ENCODE data around the gene UNC13A.

Gene UNC13A

GRCh38 chr19:17692566-17692965 lies 4.4 kb upstream of the UNC13A start:
- Histone ChIP-seq H3K4me3 (ENCODE audit: low read depth, low read length) (no peak overlapping the region), H3K27me3 (ENCODE audit: control insufficient read depth, insufficient read depth, low read length) (peaks cover 3% of the 10 kb centered on the region), H3K36me3 (ENCODE audit: control insufficient read depth, insufficient read depth, low read length) (no peaks in the 10 kb centered on the region), H3K9ac (ENCODE audit: low read depth, low read length) (no peak overlapping the region), H3K9me3 (ENCODE audit: control insufficient read depth, insufficient read depth, low read length) (no peaks in the 10 kb centered on the region), H3K4me1 (ENCODE audit: control insufficient read depth, insufficient read depth, low read length) (peaks cover 2% of the 10 kb centered on the region)

DNA sequence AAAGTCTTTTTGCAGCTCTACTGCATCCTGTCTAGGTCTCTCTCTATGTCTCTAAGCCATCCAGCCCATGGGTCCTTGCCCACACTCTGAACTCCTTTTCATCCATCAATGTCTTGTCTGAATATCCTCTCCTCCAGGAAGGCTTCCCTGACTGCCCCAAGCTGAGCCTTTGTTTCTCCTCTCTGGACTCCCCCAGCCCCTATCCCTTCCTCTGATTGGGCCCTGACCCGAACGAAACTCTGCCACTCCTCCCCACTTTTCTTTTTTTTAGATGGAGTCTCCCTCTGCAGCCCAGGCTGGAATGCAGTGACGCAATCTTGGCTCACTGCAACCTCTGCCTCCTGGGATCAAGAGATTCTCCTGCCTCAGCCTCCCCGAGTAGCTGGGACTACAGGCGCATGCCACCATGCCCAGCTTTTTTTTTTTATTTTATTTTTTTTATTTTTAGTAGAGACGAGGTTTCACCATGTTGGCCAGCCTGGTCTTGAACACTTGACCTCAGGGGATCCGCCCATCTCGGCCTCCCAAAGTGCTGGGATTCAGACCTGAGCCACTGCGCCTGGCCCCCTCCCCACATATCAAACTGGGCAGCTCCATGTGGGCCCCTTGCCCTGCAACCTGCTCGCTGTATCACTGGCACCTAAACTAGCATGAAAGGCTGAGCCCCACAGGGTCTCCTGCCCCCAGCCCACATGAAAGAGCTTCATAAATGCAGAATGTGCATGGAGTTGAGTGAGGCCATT lies 870 bp upstream of the UNC13A start:
- Histone ChIP-seq H3K27me3 (ENCODE audit: control insufficient read depth, insufficient read depth, low read length) (no peaks in the 10 kb centered on the region), H3K9ac (ENCODE audit: low read depth, low read length) (no peak overlapping the region), H3K9me3 (ENCODE audit: control insufficient read depth, insufficient read depth, low read length) (no peaks in the 10 kb centered on the region), H3K4me1 (ENCODE audit: control insufficient read depth, insufficient read depth, low read length) (peaks cover 6% of the 10 kb centered on the region), H3K36me3 (ENCODE audit: control insufficient read depth, insufficient read depth, low read length) (no peaks in the 10 kb centered on the region), H3K4me3 (ENCODE audit: low read depth, low read length) (peak overlapping the region; percentile 41)

DNA sequence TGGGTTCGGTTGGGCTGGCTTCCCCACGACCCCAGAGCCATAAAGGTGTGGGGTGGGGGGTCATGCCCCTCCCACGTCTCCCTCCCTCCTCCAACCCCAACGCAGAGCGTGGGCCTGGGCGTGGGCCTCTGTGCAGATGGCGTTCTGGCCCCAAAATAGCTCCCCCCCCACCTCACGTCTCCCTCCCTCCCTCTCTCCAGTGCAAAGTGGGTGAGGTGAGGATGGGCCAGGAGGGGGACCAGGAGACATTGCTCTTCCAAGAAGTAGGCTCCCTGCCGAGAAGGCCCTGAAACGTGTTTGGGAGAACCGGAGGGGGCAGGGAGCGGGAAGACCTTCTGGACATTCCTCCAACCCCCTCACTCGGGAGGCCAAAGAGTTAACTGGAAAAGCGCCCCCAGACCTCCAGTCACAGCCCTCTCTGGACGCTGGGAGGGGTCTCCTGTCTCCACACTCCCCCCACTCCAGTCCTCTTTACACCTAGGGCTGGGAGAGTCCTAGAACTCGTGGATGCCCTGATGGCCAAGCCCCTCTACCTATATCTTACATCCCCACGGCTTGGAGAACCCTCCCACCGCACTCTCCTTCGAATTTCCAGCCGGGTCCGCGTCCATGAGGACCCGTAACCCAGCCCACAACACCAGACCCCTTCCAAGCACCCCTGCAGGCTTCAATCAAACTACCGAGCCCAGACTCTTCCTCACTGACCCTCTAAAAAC lies 855 bp downstream of the UNC13A start:
- no peaks in the 10 kb centered on the region for H3K9me3 ChIP-seq (ENCODE audit: control insufficient read depth, insufficient read depth, low read length)
- H3K27me3 ChIP-seq (ENCODE audit: control insufficient read depth, insufficient read depth, low read length), result no peaks in the 10 kb centered on the region
- H3K4me3 ChIP-seq (ENCODE audit: low read depth, low read length), result peak overlapping the region; percentile 92
- peak overlapping the region; percentile 73 for H3K9ac ChIP-seq (ENCODE audit: low read depth, low read length)
- peaks cover 6% of the 10 kb centered on the region for H3K4me1 ChIP-seq (ENCODE audit: control insufficient read depth, insufficient read depth, low read length)
- H3K36me3 ChIP-seq (ENCODE audit: control insufficient read depth, insufficient read depth, low read length), result no peaks in the 10 kb centered on the region

GRCh38 chr19:17686592-17687024 lies 1.5 kb downstream of the UNC13A start:
- Histone ChIP-seq H3K4me1 (ENCODE audit: control insufficient read depth, insufficient read depth, low read length) (peaks cover 6% of the 10 kb centered on the region), H3K9ac (ENCODE audit: low read depth, low read length) (peak overlapping the region; percentile 37), H3K4me3 (ENCODE audit: low read depth, low read length) (peak overlapping the region; percentile 92), H3K36me3 (ENCODE audit: control insufficient read depth, insufficient read depth, low read length) (no peaks in the 10 kb centered on the region), H3K27me3 (ENCODE audit: control insufficient read depth, insufficient read depth, low read length) (no peaks in the 10 kb centered on the region), H3K9me3 (ENCODE audit: control insufficient read depth, insufficient read depth, low read length) (no peaks in the 10 kb centered on the region)

- peak overlapping the region; percentile 37 for H3K9ac ChIP-seq (ENCODE audit: low read depth, low read length)
- H3K4me1 ChIP-seq (ENCODE audit: control insufficient read depth, insufficient read depth, low read length), result peaks cover 9% of the 10 kb centered on the region
- no peaks in the 10 kb centered on the region for H3K27me3 ChIP-seq (ENCODE audit: control insufficient read depth, insufficient read depth, low read length)
- H3K36me3 ChIP-seq (ENCODE audit: control insufficient read depth, insufficient read depth, low read length), result no peaks in the 10 kb centered on the region
- H3K4me3 ChIP-seq (ENCODE audit: low read depth, low read length), result peak overlapping the region; percentile 82
- no peaks in the 10 kb centered on the region for H3K9me3 ChIP-seq (ENCODE audit: control insufficient read depth, insufficient read depth, low read length)
Observed at GRCh38 chr19:17686023-17686521, 2.1 kb downstream of the UNC13A start.

GRCh38 chr19:17685451-17686022 lies 2.6 kb downstream of the UNC13A start:
- Histone ChIP-seq H3K9me3 (ENCODE audit: control insufficient read depth, insufficient read depth, low read length) (no peaks in the 10 kb centered on the region), H3K27me3 (ENCODE audit: control insufficient read depth, insufficient read depth, low read length) (no peaks in the 10 kb centered on the region), H3K4me1 (ENCODE audit: control insufficient read depth, insufficient read depth, low read length) (peaks cover 9% of the 10 kb centered on the region), H3K4me3 (ENCODE audit: low read depth, low read length) (peak overlapping the region; percentile 50), H3K36me3 (ENCODE audit: control insufficient read depth, insufficient read depth, low read length) (no peaks in the 10 kb centered on the region), H3K9ac (ENCODE audit: low read depth, low read length) (no peak overlapping the region)

GRCh38 chr19:17684256-17684655 lies 3.9 kb downstream of the UNC13A start:
- no peaks in the 10 kb centered on the region for H3K27me3 ChIP-seq (ENCODE audit: control insufficient read depth, insufficient read depth, low read length)
- H3K9ac ChIP-seq (ENCODE audit: low read depth, low read length), result no peak overlapping the region
- no peak overlapping the region for H3K4me3 ChIP-seq (ENCODE audit: low read depth, low read length)
- H3K36me3 ChIP-seq (ENCODE audit: control insufficient read depth, insufficient read depth, low read length), result no peaks in the 10 kb centered on the region
- peaks cover 14% of the 10 kb centered on the region for H3K4me1 ChIP-seq (ENCODE audit: control insufficient read depth, insufficient read depth, low read length)
- no peaks in the 10 kb centered on the region for H3K9me3 ChIP-seq (ENCODE audit: control insufficient read depth, insufficient read depth, low read length)

- Histone ChIP-seq H3K36me3 (ENCODE audit: control insufficient read depth, insufficient read depth, low read length) (no peaks in the 10 kb centered on the region), H3K4me1 (ENCODE audit: control insufficient read depth, insufficient read depth, low read length) (peaks cover 11% of the 10 kb centered on the region), H3K4me3 (ENCODE audit: low read depth, low read length) (no peak overlapping the region), H3K27me3 (ENCODE audit: control insufficient read depth, insufficient read depth, low read length) (no peaks in the 10 kb centered on the region), H3K9ac (ENCODE audit: low read depth, low read length) (no peak overlapping the region), H3K9me3 (ENCODE audit: control insufficient read depth, insufficient read depth, low read length) (no peaks in the 10 kb centered on the region)
Observed at GRCh38 chr19:17683078-17683477, 5.1 kb downstream of the UNC13A start.

- Histone ChIP-seq H3K4me1 (ENCODE audit: control insufficient read depth, insufficient read depth, low read length) (peaks cover 13% of the 10 kb centered on the region), H3K9me3 (ENCODE audit: control insufficient read depth, insufficient read depth, low read length) (no peaks in the 10 kb centered on the region), H3K36me3 (ENCODE audit: control insufficient read depth, insufficient read depth, low read length) (no peaks in the 10 kb centered on the region), H3K9ac (ENCODE audit: low read depth, low read length) (no peak overlapping the region), H3K27me3 (ENCODE audit: control insufficient read depth, insufficient read depth, low read length) (no peaks in the 10 kb centered on the region), H3K4me3 (ENCODE audit: low read depth, low read length) (no peak overlapping the region)
Observed at GRCh38 chr19:17682273-17682672, 5.9 kb downstream of the UNC13A start.

GRCh38 chr19:17681505-17682125 lies 6.5 kb downstream of the UNC13A start:
- peaks cover 13% of the 10 kb centered on the region for H3K4me1 ChIP-seq (ENCODE audit: control insufficient read depth, insufficient read depth, low read length)
- H3K4me3 ChIP-seq (ENCODE audit: low read depth, low read length), result no peak overlapping the region
- H3K27me3 ChIP-seq (ENCODE audit: control insufficient read depth, insufficient read depth, low read length), result no peaks in the 10 kb centered on the region
- H3K9ac ChIP-seq (ENCODE audit: low read depth, low read length), result no peak overlapping the region
- no peaks in the 10 kb centered on the region for H3K36me3 ChIP-seq (ENCODE audit: control insufficient read depth, insufficient read depth, low read length)
- H3K9me3 ChIP-seq (ENCODE audit: control insufficient read depth, insufficient read depth, low read length), result no peaks in the 10 kb centered on the region

DNA sequence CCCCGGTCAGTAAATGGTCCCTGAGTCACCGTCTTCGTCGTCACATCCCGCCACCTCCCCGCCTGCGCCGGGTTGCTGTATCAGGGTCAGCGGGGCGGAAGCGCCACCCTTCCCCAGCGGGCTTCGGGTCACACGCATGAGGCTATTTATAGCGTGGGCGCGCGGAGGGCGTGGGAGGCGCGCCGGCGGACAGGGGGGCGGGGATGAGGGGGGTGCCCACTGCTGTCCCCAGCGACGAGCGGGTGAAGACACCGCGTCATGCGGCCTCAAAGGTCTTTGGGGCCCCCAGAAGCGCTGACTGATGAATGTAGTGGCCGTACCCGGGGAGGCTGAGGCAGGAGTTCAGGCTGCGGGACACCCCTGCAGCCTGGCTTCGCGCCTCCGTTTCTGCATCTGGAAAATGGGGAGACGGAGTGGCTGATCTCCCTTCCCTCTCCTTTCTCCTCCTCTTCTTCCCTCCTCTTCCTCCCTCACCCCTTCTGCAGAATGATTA lies 7.9 kb downstream of the UNC13A start:
- Histone ChIP-seq H3K9ac (ENCODE audit: low read depth, low read length) (no peak overlapping the region), H3K9me3 (ENCODE audit: control insufficient read depth, insufficient read depth, low read length) (no peaks in the 10 kb centered on the region), H3K36me3 (ENCODE audit: control insufficient read depth, insufficient read depth, low read length) (no peaks in the 10 kb centered on the region), H3K4me3 (ENCODE audit: low read depth, low read length) (peak overlapping the region; percentile 46), H3K27me3 (ENCODE audit: control insufficient read depth, insufficient read depth, low read length) (no peaks in the 10 kb centered on the region), H3K4me1 (ENCODE audit: control insufficient read depth, insufficient read depth, low read length) (peaks cover 9% of the 10 kb centered on the region)

All from iPS-15b (cell line).